Common myeloid progenitor, CD34-positive (primary cell): Measurements from ENCODE around the gene CATSPER4.

Experiments
- CTCF ChIA-PET: fragments of 350-600 bp; sonication (Branson Sonifier 250); formaldehyde crosslinking; loops from one replicate; lab custom pipeline; 2021; ENCODE audit warnings: antibody characterized with exemption; lab: Charles Lee
- POLR2A ChIA-PET: fragments of 350-600 bp; sonication (Branson Sonifier 250); formaldehyde crosslinking; loops from one replicate; lab custom pipeline; 2021; ENCODE audit warnings: antibody characterized with exemption; lab: Charles Lee
- DNase-seq, 3 donors: peaks; one replicate each; pipeline versions ENCODE4 v3.0.0 to v3.0.0-alpha.2; 2013
- H3K27ac ChIP-seq, 2 experiments: 1 replicate in 1 of 2; 2 replicates in 1 of 2; pipeline ENCODE4 v1.7.0; 2013; ENCODE audit warnings: inconsistent platforms in 2 of 2, low read length in 2 of 2, mild to moderate bottlenecking in 2 of 2, low read depth in 1 of 2, moderate library complexity in 1 of 2; ENCODE audit not compliant: severe bottlenecking in 2 of 2, insufficient read depth in 1 of 2, poor library complexity in 1 of 2
- H3K27me3 ChIP-seq, 5 experiments: replicated peaks in 2 of 5; 1 replicate in 3 of 5; 2 replicates in 2 of 5; pipeline versions ENCODE4 v1.6.1 to v1.7.0; 2013; ENCODE audit warnings: low read length in 4 of 5, mild to moderate bottlenecking in 2 of 5, moderate library complexity in 2 of 5, inconsistent platforms in 1 of 5; ENCODE audit not compliant: insufficient read depth in 5 of 5, control insufficient read depth in 4 of 5
- H3K36me3 ChIP-seq, 4 experiments: 1 replicate in 2 of 4; 2 replicates in 2 of 4; pipeline versions ENCODE4 v1.6.1 to v1.7.0; 2013; ENCODE audit warnings: low read length in 3 of 4, control low read depth in 1 of 4, mild to moderate bottlenecking in 1 of 4; ENCODE audit not compliant: control insufficient read depth in 4 of 4, insufficient read depth in 4 of 4
- H3K4me1 ChIP-seq, 4 experiments: 1 replicate in 3 of 4; 2 replicates in 1 of 4; pipeline versions ENCODE4 v1.6.1 to v1.7.1; 2013; ENCODE audit warnings: low read length in 3 of 4, mild to moderate bottlenecking in 3 of 4, control low read depth in 1 of 4, inconsistent platforms in 1 of 4, moderate library complexity in 1 of 4; ENCODE audit not compliant: control insufficient read depth in 4 of 4, insufficient read depth in 4 of 4; ENCODE audit errors: control extremely low read depth in 1 of 4
- H3K4me3 ChIP-seq, 7 experiments: 1 replicate in 4 of 7; 2 replicates in 3 of 7; pipeline versions ENCODE4 v1.5.1 to v1.7.0; 2013; ENCODE audit warnings: mild to moderate bottlenecking in 7 of 7, low read length in 6 of 7, moderate library complexity in 6 of 7, inconsistent platforms in 2 of 7, low read depth in 2 of 7, control low read depth in 1 of 7; ENCODE audit not compliant: insufficient read depth in 4 of 7, control insufficient read depth in 1 of 7; ENCODE audit errors: extremely low read depth in 1 of 7
- H3K9me3 ChIP-seq, 5 experiments: 1 replicate in 4 of 5; 2 replicates in 1 of 5; pipeline versions ENCODE4 v1.6.1 to v1.7.1; 2013; ENCODE audit warnings: low read length in 4 of 5, mild to moderate bottlenecking in 2 of 5, inconsistent platforms in 1 of 5, low read depth in 1 of 5, moderate library complexity in 1 of 5; ENCODE audit not compliant: control insufficient read depth in 4 of 5, insufficient read depth in 2 of 5; ENCODE audit errors: control extremely low read depth in 1 of 5
- WGBS: methylation state at CpG from one replicate; pipeline ENCODE4 v1.1.5; 2013; ENCODE audit not compliant: insufficient coverage; 5-methylcytosine and 5-hydroxymethylcytosine counted together

The CATSPER4 gene

DNA sequence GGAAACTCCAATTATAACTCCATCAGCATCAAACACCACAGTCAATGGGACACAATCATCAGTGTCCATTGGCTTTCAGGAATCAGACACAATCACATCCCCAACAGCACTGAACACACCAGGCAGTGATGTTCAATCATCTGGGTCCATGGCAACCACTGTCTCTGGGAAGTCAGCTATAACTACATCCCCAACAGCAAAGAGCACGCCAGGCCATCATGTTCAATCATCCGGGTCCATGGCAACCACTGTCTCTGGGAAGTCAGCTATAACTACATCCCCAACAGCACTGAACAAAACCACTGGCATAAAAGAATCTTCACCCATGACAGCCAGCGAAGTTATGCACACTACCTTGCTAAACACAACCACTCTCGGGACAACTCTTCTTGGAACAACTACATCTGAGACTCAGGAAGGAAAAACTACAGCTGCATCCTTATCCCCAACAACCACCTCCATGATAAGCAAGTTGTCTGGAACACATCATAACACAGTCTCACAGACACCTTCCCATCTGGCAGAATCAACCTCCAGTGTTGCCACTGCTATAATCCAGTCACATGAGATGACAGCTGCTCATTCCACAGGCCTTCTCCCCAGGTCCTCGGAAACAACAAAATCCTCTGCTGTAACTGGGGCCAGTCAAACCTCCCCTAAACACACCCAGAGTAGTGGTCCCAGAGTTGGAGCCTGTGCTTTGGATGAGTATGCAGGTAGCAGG is 19.9 kb downstream of the CATSPER4 start:
- no peaks in the 10 kb centered on the region for H3K4me1 ChIP-seq
- 93% methylated on average over 5 of the region's 5 CpGs for WGBS
- ChIA-PET CTCF (interaction anchor here (1.4 to 1.8 kb wide), 2 partner anchors 151 to 207 kb away, joined by 3 to 5 read pairs; no protein-coding TSS in a partner anchor), POLR2A (no interaction called here)
- H3K4me3 ChIP-seq, result no peak overlapping the region
- no peak overlapping the region for H3K27ac ChIP-seq
- H3K27me3 ChIP-seq, result no peaks in the 10 kb centered on the region
- no peaks in the 10 kb centered on the region for H3K36me3 ChIP-seq
- no peaks in the 10 kb centered on the region for H3K9me3 ChIP-seq
- DNase-seq, result no peak

DNA sequence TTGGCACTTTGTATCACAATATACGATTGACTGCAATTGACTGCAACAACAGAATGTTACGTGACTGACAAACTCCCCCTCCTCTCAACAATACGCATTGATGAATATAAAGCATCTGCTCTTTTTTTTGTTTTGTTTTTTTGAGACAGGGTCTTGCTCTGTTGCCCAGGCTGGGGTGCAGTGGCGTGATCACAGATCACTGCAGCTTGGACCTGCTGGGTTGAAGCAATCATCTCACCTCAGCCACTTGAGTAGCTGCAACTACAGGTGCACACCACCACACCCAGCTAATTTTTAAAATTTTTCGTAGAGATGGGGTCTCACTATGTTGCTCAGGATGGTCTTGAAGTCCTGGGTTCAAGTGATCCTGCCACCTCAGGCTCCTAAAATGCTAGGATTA is 22.3 kb downstream of the CATSPER4 start:
- DNase-seq, result no peak
- Histone ChIP-seq H3K4me1 (no peaks in the 10 kb centered on the region), H3K4me3 (no peak overlapping the region), H3K27me3 (no peaks in the 10 kb centered on the region), H3K27ac (no peak overlapping the region), H3K36me3 (no peaks in the 10 kb centered on the region), H3K9me3 (no peaks in the 10 kb centered on the region)
- WGBS, result 100% methylated on average over 2 of the region's 5 CpGs
- ChIA-PET CTCF (interaction anchor here (0.6 to 2.1 kb wide), 3 partner anchors 8 to 19 kb away, joined by 3 to 7 read pairs (median 3); no protein-coding TSS in a partner anchor), POLR2A (no interaction called here)

DNA sequence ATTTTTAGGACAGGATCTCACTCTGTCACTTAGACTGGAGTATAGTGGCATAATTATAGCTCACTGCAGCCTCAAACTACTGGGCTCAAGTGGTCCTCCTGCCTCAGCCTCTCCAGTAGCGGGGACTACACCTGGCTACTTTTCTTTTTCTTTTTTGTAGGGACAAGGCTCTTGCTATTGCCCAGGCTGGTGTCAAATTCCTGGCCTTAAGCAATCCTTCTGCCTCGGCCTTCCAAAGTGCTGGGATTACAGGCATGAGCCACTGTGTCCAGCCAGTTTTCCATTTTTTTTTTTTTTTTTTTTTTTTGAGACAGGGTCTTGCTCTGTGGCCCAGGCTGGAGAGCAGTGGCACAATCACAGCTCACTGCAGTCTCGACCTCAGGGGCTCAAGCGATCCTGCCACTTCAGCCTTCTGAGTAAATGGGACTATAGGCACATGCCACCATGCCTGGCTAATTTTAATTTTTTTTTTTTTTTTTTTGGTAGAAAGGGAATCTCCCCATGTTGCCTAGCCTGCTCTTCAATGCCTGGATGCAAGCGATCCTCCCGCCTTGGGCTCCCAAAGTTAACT is 23.0 kb downstream of the CATSPER4 start:
- POLR2A ChIA-PET, result no interaction called here
- DNase-seq, result no peak
- 100% methylated on average over 3 of the region's 6 CpGs for WGBS
- CTCF ChIA-PET, result interaction anchor here (0.6 to 2.1 kb wide), 2 partner anchors 9 to 18 kb away, joined by 3 to 7 read pairs; no protein-coding TSS in a partner anchor
- Histone ChIP-seq H3K27ac (no peak overlapping the region), H3K4me1 (no peaks in the 10 kb centered on the region), H3K4me3 (no peak overlapping the region), H3K36me3 (no peaks in the 10 kb centered on the region), H3K27me3 (no peaks in the 10 kb centered on the region), H3K9me3 (no peaks in the 10 kb centered on the region)

DNA sequence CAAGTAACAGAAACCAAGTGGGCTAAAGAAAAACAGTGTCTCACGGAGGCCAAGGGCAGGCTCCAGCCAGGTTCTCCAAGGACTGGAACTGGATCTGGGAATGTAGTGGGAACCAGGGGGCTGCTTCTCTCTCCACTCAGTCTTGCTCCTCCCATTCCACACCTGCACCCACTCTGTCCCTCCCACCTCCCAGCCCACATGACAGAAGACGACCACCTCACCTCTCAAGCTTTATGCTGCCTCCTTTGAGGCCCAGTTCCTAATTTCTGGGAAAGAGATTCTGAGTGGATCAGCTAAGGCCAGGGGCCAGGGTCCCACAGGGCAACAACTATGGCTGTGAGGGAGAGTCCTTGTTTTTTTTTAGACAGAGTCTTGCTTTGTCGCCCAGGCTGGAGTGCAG is 24.8 kb downstream of the CATSPER4 start:
- Histone ChIP-seq H3K27me3 (no peaks in the 10 kb centered on the region), H3K4me3 (no peak overlapping the region), H3K36me3 (no peaks in the 10 kb centered on the region), H3K4me1 (no peaks in the 10 kb centered on the region), H3K9me3 (no peaks in the 10 kb centered on the region), H3K27ac (no peak overlapping the region)
- ChIA-PET CTCF (no interaction called here), POLR2A (no interaction called here)
- WGBS, result 100% methylated on average over 1 of the region's 3 CpGs
- DNase-seq, result no peak

GRCh38 chr1:26218906-26219494 is 28.6 kb downstream of the CATSPER4 start:
- Histone ChIP-seq H3K4me1 (peaks cover 0 to 3% (median 0%) of the 10 kb centered on the region in 4 experiments), H3K27me3 (no peaks in the 10 kb centered on the region), H3K9me3 (no peaks in the 10 kb centered on the region), H3K4me3 (no peak overlapping the region), H3K36me3 (no peaks in the 10 kb centered on the region), H3K27ac (no peak overlapping the region)
- 87% methylated on average over 11 of the region's 11 CpGs for WGBS
- CTCF ChIA-PET, result no interaction called here
- POLR2A ChIA-PET, result no interaction called here
- peak in 1 of 3 donors; percentile 18 for DNase-seq

DNA sequence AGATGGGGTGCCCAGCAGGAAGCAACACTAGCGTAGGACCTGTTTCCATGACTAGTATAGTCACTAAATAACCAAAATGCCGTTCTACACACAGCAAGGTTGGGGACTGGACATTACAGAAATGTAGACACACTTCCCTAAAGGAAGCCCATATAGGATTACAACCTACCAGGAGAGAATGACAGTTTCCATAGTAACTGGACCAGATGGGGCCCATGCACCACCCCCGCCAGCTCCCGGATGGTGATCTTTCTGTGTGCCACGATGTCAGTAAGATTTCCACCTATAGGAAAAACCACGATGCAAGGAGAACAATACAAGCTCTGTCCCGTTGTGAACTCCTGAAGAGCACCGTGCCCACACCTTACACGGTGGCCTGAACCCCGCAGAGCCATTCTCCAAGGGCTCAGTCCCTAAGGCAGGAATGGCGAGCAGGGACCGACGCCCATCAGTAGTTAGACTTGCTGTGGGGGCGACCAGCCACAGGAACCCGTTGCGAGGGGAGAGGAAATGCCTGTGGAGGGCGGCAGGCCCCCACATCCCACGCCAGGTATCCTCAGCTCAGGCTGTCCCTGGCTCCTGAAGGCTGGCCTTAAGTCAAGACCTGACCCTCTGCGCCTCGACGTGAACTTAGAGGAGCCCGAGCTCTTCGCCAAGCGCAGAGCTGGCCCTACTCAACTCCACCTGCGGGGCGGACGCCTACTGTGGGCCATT is 30.0 kb downstream of the CATSPER4 start:
- POLR2A ChIA-PET, result no interaction called here
- CTCF ChIA-PET, result interaction anchor here (0.9 kb wide), 1 partner anchor 75 kb away, joined by 3 read pairs; no protein-coding TSS in a partner anchor
- no peaks in the 10 kb centered on the region for H3K9me3 ChIP-seq
- H3K4me3 ChIP-seq, result no peak overlapping the region
- 66% methylated on average over 20 of the region's 27 CpGs for WGBS
- no peak for DNase-seq
- H3K27ac ChIP-seq, result no peak overlapping the region
- no peaks in the 10 kb centered on the region for H3K36me3 ChIP-seq
- peaks cover 0 to 10% (median 0%) of the 10 kb centered on the region in 5 experiments for H3K27me3 ChIP-seq
- peaks cover 0 to 10% (median 1%) of the 10 kb centered on the region in 4 experiments for H3K4me1 ChIP-seq
